ENCODE results near the gene MFSD2B.

The MFSD2B gene

DNA sequence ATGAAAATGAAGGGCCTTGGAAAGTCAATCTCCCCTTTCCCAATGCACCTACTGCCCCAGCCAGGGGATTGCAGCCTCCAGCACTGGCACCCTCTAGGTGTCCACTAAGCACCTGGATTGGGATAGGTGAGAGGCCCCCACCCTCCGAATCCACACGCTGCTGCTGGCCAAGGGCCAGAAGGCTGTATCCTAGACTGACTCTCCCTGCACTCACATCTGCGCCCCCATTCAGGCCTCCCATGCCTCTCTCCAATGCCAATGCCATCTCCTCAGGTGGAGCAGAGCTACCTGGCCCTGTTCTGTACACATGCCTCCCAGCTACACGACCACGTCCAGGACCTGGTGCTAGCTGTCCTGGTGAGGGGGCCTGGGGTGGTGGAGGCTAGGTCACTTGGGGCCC is 9.8 kb downstream of the MFSD2B start:
- Histone ChIP-seq H3K9me3 (ENCODE audit: control insufficient read depth, low read length) (no peaks in the 10 kb centered on the region), H3K4me1 (ENCODE audit: control insufficient read depth, insufficient read depth, low read length, poor library complexity, severe bottlenecking) (peaks cover 26% of the 10 kb centered on the region), H3K27ac (ENCODE audit: low read depth, low read length, severe bottlenecking) (no peak overlapping the region), H3K4me3 (ENCODE audit: extremely low read depth, insufficient read depth, low read length, poor library complexity, severe bottlenecking) (no peak overlapping the region), H3K36me3 (ENCODE audit: control insufficient read depth, insufficient read depth, low read length) (peaks cover 15% of the 10 kb centered on the region)
- WGBS, 2 experiments (ENCODE audit: insufficient coverage in 2 of 2) = 93 to 96% methylated on average over 3 to 4 of the region's 5 CpGs

DNA sequence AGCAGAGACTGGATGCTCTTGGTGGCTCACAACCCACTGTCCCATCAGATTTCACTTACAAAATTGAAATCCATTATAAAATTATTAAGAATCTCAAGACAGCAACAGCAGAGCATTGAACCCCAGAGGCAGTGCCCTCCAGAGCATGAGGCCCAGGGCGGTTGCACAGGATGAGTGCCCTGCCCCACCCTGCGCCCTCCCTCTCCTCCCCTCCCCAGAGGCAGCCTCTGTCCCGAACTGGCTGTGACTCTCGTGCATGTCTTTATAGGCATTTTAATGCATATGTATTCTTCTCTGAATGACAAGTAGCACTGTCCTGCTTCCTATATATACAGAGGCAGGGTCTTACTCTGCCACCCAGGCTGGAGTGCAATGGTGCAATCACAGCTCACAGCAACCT is 10.4 kb downstream of the MFSD2B start:
- peaks cover 22% of the 10 kb centered on the region for H3K4me1 ChIP-seq (ENCODE audit: control insufficient read depth, insufficient read depth, low read length, poor library complexity, severe bottlenecking)
- no peak overlapping the region for H3K4me3 ChIP-seq (ENCODE audit: extremely low read depth, insufficient read depth, low read length, poor library complexity, severe bottlenecking)
- H3K9me3 ChIP-seq (ENCODE audit: control insufficient read depth, low read length) = no peaks in the 10 kb centered on the region
- H3K36me3 ChIP-seq (ENCODE audit: control insufficient read depth, insufficient read depth, low read length) = peaks cover 20% of the 10 kb centered on the region
- whole genome bisulfite sequencing, 2 experiments (ENCODE audit: insufficient coverage in 2 of 2) = 68 to 100% methylated on average over 1 to 3 of the region's 4 CpGs
- H3K27ac ChIP-seq (ENCODE audit: low read depth, low read length, severe bottlenecking) = no peak overlapping the region

DNA sequence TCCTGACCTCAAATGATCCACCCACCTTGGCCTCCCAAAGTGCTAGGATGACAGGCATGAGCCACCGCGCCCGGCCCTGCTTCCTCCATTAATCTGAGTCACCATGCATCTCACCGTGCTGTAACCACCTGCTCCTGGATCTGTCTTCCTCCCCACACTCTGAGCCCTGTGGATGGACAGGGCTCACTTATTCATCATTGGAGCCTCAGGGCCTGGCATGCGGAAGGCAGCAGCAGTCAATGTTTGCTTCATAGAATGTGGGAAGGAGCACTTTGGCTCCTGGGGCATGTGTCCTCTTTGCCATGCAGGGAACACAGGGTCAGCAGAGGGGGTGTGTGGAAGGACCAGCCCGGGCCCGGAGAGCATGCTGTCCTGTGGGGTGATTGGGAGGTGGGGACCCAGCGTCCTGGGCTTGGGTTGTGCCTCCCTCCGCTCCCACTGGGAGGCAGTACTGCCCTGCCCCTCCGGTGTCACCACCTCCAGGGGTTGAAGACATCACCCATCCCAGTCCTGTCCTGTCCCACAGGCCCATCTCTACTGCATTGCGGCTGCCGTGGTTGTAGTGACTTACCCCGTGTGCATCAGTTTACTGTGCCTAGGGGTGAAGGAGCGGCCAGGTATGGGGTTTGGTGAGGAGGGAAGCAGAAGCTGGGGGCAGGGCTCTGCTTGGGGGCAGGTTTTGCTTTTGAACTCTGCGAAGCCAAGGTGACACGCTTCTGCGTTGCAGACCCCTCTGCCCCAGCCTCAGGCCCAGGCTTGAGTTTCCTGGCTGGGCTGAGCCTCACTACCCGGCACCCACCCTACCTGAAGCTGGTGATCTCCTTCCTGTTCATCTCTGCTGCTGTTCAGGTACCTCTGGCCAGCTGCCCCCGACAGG is 11.5 kb downstream of the MFSD2B start:
- Histone ChIP-seq H3K27ac (ENCODE audit: low read depth, low read length, severe bottlenecking) (no peak overlapping the region), H3K36me3 (ENCODE audit: control insufficient read depth, insufficient read depth, low read length) (peaks cover 27% of the 10 kb centered on the region), H3K9me3 (ENCODE audit: control insufficient read depth, low read length) (no peaks in the 10 kb centered on the region), H3K4me3 (ENCODE audit: extremely low read depth, insufficient read depth, low read length, poor library complexity, severe bottlenecking) (no peak overlapping the region), H3K4me1 (ENCODE audit: control insufficient read depth, insufficient read depth, low read length, poor library complexity, severe bottlenecking) (peaks cover 11% of the 10 kb centered on the region)
- 83 to 89% methylated on average over 9 to 17 of the region's 19 CpGs for WGBS, 2 experiments (ENCODE audit: insufficient coverage in 2 of 2)

- WGBS, 2 experiments (ENCODE audit: insufficient coverage in 2 of 2) = 94% methylated on average over 14 of the region's 14 CpGs
- peaks cover 4% of the 10 kb centered on the region for H3K4me1 ChIP-seq (ENCODE audit: control insufficient read depth, insufficient read depth, low read length, poor library complexity, severe bottlenecking)
Observed at GRCh38 chr2:24022324-24022974, 12.6 kb downstream of the MFSD2B start.

DNA sequence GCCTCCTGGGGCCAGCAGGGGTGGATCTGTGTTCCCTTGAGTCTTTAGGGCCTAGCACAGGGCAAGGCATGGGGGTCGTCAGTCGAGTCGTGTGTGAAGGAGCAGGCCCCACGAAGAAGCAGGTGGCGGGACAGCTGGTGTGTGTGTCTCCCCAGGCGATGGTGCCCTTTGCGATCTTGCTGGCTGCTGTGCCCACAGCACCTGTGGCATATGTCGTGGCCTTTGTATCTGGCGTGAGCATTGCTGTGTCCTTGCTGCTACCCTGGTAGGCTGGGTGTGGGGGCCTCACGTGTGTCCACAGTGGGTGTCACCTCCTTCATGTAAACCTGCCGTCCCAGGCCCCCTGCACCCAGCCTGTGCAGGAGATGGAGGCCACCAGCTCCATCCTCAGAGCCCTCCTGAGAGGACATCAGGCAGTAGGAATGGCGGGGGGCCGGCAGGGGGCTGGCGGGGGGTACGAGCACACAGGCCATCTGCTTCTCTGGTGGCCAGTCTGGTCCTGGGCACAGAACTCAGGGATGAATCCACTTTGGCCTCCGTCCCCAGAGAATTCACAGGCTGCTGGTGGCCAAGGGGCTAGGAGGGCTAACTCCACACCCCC is 13.2 kb downstream of the MFSD2B start:
- H3K9me3 ChIP-seq (ENCODE audit: control insufficient read depth, low read length) = no peaks in the 10 kb centered on the region
- no peak overlapping the region for H3K27ac ChIP-seq (ENCODE audit: low read depth, low read length, severe bottlenecking)
- H3K4me1 ChIP-seq (ENCODE audit: control insufficient read depth, insufficient read depth, low read length, poor library complexity, severe bottlenecking) = peaks cover 1% of the 10 kb centered on the region
- peaks cover 34% of the 10 kb centered on the region for H3K36me3 ChIP-seq (ENCODE audit: control insufficient read depth, insufficient read depth, low read length)
- no peak overlapping the region for H3K4me3 ChIP-seq (ENCODE audit: extremely low read depth, insufficient read depth, low read length, poor library complexity, severe bottlenecking)
- 82 to 90% methylated on average over 13 to 14 of the region's 16 CpGs for WGBS, 2 experiments (ENCODE audit: insufficient coverage in 2 of 2)

More at GRCh38 chr2:24022324-24022974, 12.6 kb downstream of the MFSD2B start:
- no peaks in the 10 kb centered on the region for H3K9me3 ChIP-seq (ENCODE audit: control insufficient read depth, low read length)
- no peak overlapping the region for H3K4me3 ChIP-seq (ENCODE audit: extremely low read depth, insufficient read depth, low read length, poor library complexity, severe bottlenecking)
- H3K27ac ChIP-seq (ENCODE audit: low read depth, low read length, severe bottlenecking) = no peak overlapping the region
- peaks cover 34% of the 10 kb centered on the region for H3K36me3 ChIP-seq (ENCODE audit: control insufficient read depth, insufficient read depth, low read length)

DNA sequence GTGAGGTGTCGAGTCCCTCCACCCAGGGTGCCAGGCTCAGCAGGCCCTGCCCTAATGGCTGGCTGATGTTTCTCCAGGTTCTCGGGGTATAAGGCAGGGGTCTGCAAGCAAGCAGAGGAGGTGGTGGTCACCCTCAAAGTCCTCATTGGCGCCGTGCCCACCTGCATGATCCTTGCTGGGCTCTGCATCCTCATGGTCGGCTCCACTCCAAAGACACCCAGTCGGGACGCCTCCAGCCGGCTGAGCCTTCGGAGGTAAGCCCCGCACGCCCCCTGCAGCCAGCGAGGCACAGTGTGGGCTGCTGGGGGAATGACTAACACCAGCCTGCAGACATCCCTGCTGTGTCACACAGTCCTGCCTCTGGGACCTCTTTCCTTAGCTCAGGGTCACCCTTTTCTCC is 14.1 kb downstream of the MFSD2B start:
- Histone ChIP-seq H3K4me3 (ENCODE audit: extremely low read depth, insufficient read depth, low read length, poor library complexity, severe bottlenecking) (no peak overlapping the region), H3K27ac (ENCODE audit: low read depth, low read length, severe bottlenecking) (no peak overlapping the region), H3K4me1 (ENCODE audit: control insufficient read depth, insufficient read depth, low read length, poor library complexity, severe bottlenecking) (no peaks in the 10 kb centered on the region), H3K9me3 (ENCODE audit: control insufficient read depth, low read length) (no peaks in the 10 kb centered on the region), H3K36me3 (ENCODE audit: control insufficient read depth, insufficient read depth, low read length) (peaks cover 39% of the 10 kb centered on the region)
- WGBS, 2 experiments (ENCODE audit: insufficient coverage in 2 of 2) = 87% methylated on average over 11 to 12 of the region's 12 CpGs

DNA sequence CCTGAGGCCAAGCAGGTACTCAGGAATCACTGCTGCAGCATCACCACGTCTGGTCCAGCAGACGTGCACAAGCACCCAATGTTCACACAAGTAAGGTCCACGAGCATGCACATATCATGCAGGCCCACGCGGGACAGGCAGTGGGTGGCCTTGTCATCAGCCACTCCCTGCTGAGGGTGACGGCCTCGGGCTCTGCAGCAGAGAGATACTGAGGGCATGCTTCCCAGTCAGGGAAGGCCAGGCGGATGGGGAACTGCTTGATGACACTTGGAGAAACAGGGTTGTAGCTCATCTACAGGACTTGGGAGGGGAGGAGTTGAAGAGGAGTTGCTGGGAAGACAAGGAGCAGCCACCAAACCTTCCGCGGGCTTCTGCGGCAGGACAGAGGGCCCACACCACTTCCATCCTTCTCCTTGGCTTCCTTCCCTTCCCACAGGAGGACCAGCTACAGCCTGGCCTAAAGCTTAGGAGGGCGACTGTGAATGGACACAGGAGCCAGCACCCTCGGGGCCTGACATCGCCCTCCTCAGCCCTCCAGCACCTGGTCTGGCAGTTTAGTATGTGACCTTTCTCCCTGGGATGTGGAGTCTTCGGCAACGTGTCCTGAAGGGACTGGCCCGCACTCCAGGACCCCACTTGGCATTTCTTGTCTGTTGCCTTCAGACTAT is 15.2 kb downstream of the MFSD2B start:
- Histone ChIP-seq H3K4me3 (ENCODE audit: extremely low read depth, insufficient read depth, low read length, poor library complexity, severe bottlenecking) (no peak overlapping the region), H3K9me3 (ENCODE audit: control insufficient read depth, low read length) (no peaks in the 10 kb centered on the region), H3K27ac (ENCODE audit: low read depth, low read length, severe bottlenecking) (no peak overlapping the region), H3K36me3 (ENCODE audit: control insufficient read depth, insufficient read depth, low read length) (peaks cover 50% of the 10 kb centered on the region), H3K4me1 (ENCODE audit: control insufficient read depth, insufficient read depth, low read length, poor library complexity, severe bottlenecking) (no peaks in the 10 kb centered on the region)
- 93 to 97% methylated on average over 13 to 16 of the region's 17 CpGs for WGBS, 2 experiments (ENCODE audit: insufficient coverage in 2 of 2)

- Histone ChIP-seq H3K4me3 (ENCODE audit: extremely low read depth, insufficient read depth, low read length, poor library complexity, severe bottlenecking) (no peak overlapping the region), H3K27ac (ENCODE audit: low read depth, low read length, severe bottlenecking) (no peak overlapping the region), H3K9me3 (ENCODE audit: control insufficient read depth, low read length) (no peaks in the 10 kb centered on the region), H3K4me1 (ENCODE audit: control insufficient read depth, insufficient read depth, low read length, poor library complexity, severe bottlenecking) (no peaks in the 10 kb centered on the region), H3K36me3 (ENCODE audit: control insufficient read depth, insufficient read depth, low read length) (peaks cover 59% of the 10 kb centered on the region)
- WGBS, 2 experiments (ENCODE audit: insufficient coverage in 2 of 2) = 26 to 60% methylated on average over 1 to 2 of the region's 2 CpGs
Observed at GRCh38 chr2:24026233-24026632, 16.3 kb downstream of the MFSD2B start.

DNA sequence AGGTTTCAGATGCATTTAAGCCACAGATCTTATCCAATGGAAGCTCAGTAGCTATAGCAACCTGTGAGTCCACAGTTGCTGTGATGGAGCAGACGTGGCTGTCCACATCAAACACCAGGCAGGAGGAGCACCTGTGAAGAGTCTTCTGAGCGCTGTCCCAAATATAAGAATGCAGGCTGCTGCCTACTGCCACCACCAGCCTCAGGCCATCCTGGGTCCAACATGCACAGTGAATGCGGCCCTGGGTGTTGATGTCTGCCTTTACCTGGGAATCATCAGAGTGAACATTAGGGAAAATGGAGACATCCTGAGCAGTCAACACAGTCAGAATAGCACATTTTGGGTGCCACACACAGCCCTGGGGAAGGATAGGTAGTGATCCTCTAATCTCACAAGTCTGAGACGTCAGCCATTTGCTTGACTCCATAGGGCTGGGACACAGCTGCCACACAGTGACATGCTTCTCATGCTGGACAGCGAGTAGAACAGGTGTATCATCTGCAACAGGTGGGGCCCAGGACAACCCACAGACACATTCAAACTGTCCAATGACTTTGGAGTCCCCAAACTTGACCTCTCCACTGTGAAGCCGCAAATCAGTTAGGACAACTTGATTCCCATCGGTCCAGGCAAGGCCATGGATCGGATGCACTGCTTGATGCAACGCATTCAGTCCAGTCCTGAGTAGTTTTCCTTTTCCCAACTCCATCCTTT is 29.1 kb downstream of the MFSD2B start:
- Histone ChIP-seq H3K4me1 (ENCODE audit: control insufficient read depth, insufficient read depth, low read length, poor library complexity, severe bottlenecking) (no peaks in the 10 kb centered on the region), H3K27ac (ENCODE audit: low read depth, low read length, severe bottlenecking) (no peak overlapping the region), H3K4me3 (ENCODE audit: extremely low read depth, insufficient read depth, low read length, poor library complexity, severe bottlenecking) (no peak overlapping the region), H3K36me3 (ENCODE audit: control insufficient read depth, insufficient read depth, low read length) (peaks cover 43% of the 10 kb centered on the region), H3K9me3 (ENCODE audit: control insufficient read depth, low read length) (no peaks in the 10 kb centered on the region)
- 95% methylated on average over 7 to 9 of the region's 9 CpGs for WGBS, 2 experiments (ENCODE audit: insufficient coverage in 2 of 2)

GRCh38 chr2:24040511-24040910 is 30.6 kb downstream of the MFSD2B start:
- Histone ChIP-seq H3K4me1 (ENCODE audit: control insufficient read depth, insufficient read depth, low read length, poor library complexity, severe bottlenecking) (no peaks in the 10 kb centered on the region), H3K36me3 (ENCODE audit: control insufficient read depth, insufficient read depth, low read length) (peaks cover 35% of the 10 kb centered on the region), H3K9me3 (ENCODE audit: control insufficient read depth, low read length) (no peaks in the 10 kb centered on the region), H3K4me3 (ENCODE audit: extremely low read depth, insufficient read depth, low read length, poor library complexity, severe bottlenecking) (no peak overlapping the region), H3K27ac (ENCODE audit: low read depth, low read length, severe bottlenecking) (no peak overlapping the region)
- WGBS, 2 experiments (ENCODE audit: insufficient coverage in 2 of 2) = 100% methylated on average over 4 of the region's 4 CpGs; no CpG with 5 or more reads in 1 of the 2 experiments

All from mesodermal cell (in vitro differentiated cells).